ENCODE data around the gene SMC1B. TPM values are rescaled to one million over a fixed set of nuclear protein-coding genes. Genes with fewer than 3 reads are reported as not detected.
A peak's percentile ranks its signal among the peaks of the same experiment; 100 is the strongest.

The SMC1B gene
- total RNA-seq, 3 donors from 2014 or later: not detected

DNA sequence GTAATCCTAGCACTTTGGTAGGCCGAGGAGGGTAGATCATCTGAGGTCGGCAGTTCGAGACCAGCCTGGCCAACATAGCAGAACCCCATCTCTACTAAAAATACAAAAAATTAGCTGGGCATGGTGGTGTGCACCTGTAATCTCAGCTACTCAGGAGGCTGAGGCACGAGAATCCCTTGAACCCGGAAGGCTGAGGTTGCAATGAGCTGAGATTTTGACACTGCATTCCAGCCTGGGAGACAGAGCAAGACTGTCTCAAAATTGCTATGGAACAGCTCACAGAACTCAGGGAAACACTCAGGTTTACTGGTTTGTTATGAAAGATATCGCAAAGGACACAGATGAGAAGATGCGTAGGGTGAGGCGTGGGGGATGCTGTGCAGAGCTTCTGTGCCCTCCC, 101.0 kb downstream of the SMC1B start:
- intact Hi-C loops (cut with DNase I; ENCODE audit: low total_unique reads): no loop called here

GRCh38 chr22:45310977-45311531, 102.3 kb downstream of the SMC1B start:
- Histone ChIP-seq H3K27ac (peak overlapping the region; percentile 84 to 90), H3K9me3 (no peaks in the 10 kb centered on the region), H3K4me1 (peaks cover 4 to 8% of the 10 kb centered on the region in 2 donors), H3K27me3 (no peaks in the 10 kb centered on the region), H3K4me3 (peak overlapping the region; percentile 98 to 100 (median 99)), H3K36me3 (no peaks in the 10 kb centered on the region)
- no peak for DNase-seq (ENCODE audit: low spot score in 2 of 2)
- no peak for TF ChIP-seq POLR2AphosphoS5 (IDR thresholded peaks at IDR 0.05)
- TF ChIP-seq CTCF (IDR thresholded peaks at IDR 0.05): no peak
- TF ChIP-seq POLR2A (IDR thresholded peaks at IDR 0.05): no peak
- intact Hi-C loops (cut with DNase I; ENCODE audit: low total_unique reads): no loop called here

More for the DNA sequence above, 101.0 kb downstream of the SMC1B start:
- H3K27ac ChIP-seq: no peak overlapping the region
- no peaks in the 10 kb centered on the region for H3K9me3 ChIP-seq
- H3K27me3 ChIP-seq: no peaks in the 10 kb centered on the region
- DNase-seq (ENCODE audit: low spot score in 2 of 2): no peak
- peaks cover 4 to 11% of the 10 kb centered on the region in 2 donors for H3K4me1 ChIP-seq
- no peak overlapping the region for H3K4me3 ChIP-seq
- no peaks in the 10 kb centered on the region for H3K36me3 ChIP-seq
- TF ChIP-seq POLR2A (IDR thresholded peaks at IDR 0.05): no peak
- no peak for TF ChIP-seq CTCF (IDR thresholded peaks at IDR 0.05)
- TF ChIP-seq POLR2AphosphoS5 (IDR thresholded peaks at IDR 0.05): no peak

GRCh38 chr22:45310331-45310976, 102.9 kb downstream of the SMC1B start:
- TF ChIP-seq CTCF (IDR thresholded peaks at IDR 0.05): no peak
- TF ChIP-seq POLR2AphosphoS5 (IDR thresholded peaks at IDR 0.05): no peak
- TF ChIP-seq POLR2A (IDR thresholded peaks at IDR 0.05): no peak
- no peaks in the 10 kb centered on the region for H3K27me3 ChIP-seq
- DNase-seq (ENCODE audit: low spot score in 2 of 2): no peak
- peaks cover 4 to 8% of the 10 kb centered on the region in 2 donors for H3K4me1 ChIP-seq
- intact Hi-C loops (cut with DNase I; ENCODE audit: low total_unique reads): no loop called here
- H3K9me3 ChIP-seq: no peaks in the 10 kb centered on the region
- H3K27ac ChIP-seq: peak overlapping the region; percentile 84 to 90
- H3K36me3 ChIP-seq: no peaks in the 10 kb centered on the region
- peak overlapping the region; percentile 98 to 100 (median 99) for H3K4me3 ChIP-seq

DNA sequence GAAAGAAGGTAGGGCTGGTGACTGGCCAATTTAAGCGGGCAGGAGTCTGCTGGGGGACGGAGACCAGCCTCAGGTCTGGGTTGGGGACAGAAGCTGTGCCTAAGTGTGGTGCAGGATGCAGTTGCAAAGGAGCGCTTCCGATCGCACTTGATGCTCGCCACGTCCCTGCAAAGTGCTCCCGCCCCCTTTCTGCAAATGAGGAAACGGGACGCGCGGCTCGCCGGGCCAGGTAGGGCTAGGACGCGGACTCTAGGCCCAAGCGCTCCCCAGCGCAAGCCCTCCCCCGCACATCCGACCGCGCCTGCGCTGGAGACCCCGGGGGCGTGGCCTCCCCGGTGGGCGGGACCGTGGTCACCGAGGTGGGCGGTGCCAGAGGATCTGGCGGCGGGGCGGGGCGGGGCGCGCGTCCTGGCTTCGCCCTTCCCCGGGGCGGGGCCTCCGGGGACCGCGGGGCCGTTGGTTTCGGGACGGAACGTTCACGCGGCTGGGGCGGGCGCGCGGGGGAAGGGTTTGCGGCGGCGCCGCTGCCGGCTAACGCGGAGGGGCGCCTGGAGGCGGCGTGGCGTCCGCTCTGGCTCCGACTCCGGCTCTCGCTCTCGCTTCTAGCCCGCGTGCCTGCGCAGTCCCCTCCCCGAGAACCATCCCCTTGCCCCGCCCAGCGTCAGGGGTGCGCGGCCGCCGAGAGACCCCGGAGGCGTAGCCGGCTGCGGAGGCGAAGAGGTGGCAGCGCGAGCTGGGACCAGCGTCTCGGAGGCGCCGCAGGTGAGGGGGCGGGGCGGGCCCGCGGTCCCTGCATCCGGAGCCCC, 103.8 kb downstream of the SMC1B start, which contains the start of gene FAM118A:
FAM118A (plus strand) TSS at position 513 of the 806 bp plus-strand sequence. CDS start 12,446 bp downstream, outside the sequence.
- peak; percentile 92 to 94 for DNase-seq (ENCODE audit: low spot score in 2 of 2)
- Histone ChIP-seq H3K36me3 (no peaks in the 10 kb centered on the region), H3K27me3 (no peaks in the 10 kb centered on the region), H3K4me3 (peak within 1 kb of the TSS; percentile 98 to 100 (median 99)), H3K9me3 (no peaks in the 10 kb centered on the region), H3K4me1 (peaks cover 4 to 8% of the 10 kb centered on the region in 2 donors), H3K27ac (peak within 1 kb of the TSS; percentile 84 to 90)
- intact Hi-C loops (cut with DNase I; ENCODE audit: low total_unique reads): no loop called here
- TF ChIP-seq POLR2AphosphoS5 (IDR thresholded peaks at IDR 0.05) (peak; percentile 37 to 63 (median 56)), CTCF (IDR thresholded peaks at IDR 0.05) (peak in 1 of 3 donors; percentile 18), POLR2A (IDR thresholded peaks at IDR 0.05) (peak; percentile 55)

Data from breast epithelium (tissue), 4 donors.